ENCODE measurements around the gene CAPN12. TPM values are rescaled to one million over a fixed set of nuclear protein-coding genes. Genes with fewer than 3 reads are reported as not detected.

Gene CAPN12
- total and polyA plus RNA-seq, 9 donors: 0.22 to 8.0 (median 3.1) TPM

GRCh38 chr19:38682195-38682867 is 61.9 kb downstream of the CAPN12 start:
- intact Hi-C loops (cut with DNase I): no loop called here
- Histone ChIP-seq H3K27ac (no peak overlapping the region), H3K4me1 (ENCODE audit: insufficient read depth) (peaks cover 36% of the 10 kb centered on the region), H3K4me3 (no peak overlapping the region), H3K36me3 (no peaks in the 10 kb centered on the region), H3K9me3 (no peaks in the 10 kb centered on the region), H3K27me3 (no peaks in the 10 kb centered on the region)
- WGBS, 3 donors: 95 to 97% (median 97%) methylated on average over 11 of the region's 11 CpGs
- TF ChIP-seq EP300 (IDR thresholded peaks at IDR 0.05) (no peak), POLR2A (IDR thresholded peaks at IDR 0.05) (no peak)
- DNase-seq: no peak

Other genes starting within 250 kb of the CAPN12 start
- 1 to 10 TPM in 6 of 7 donors, under 1 TPM in 1; 0.95 to 6.1 (median 2.6) TPM for gene MAP4K1, start 126.5 kb downstream of the CAPN12 start, total RNA-seq
- gene MAP4K1, start 126.5 kb downstream of the CAPN12 start, polyA plus RNA-seq: 1 to 10 TPM; 1.0 to 2.6 TPM
- gene EIF3K, start 125.3 kb downstream of the CAPN12 start, total RNA-seq: 100 to 1,000 TPM; 247 to 527 (median 267) TPM
- 100 to 1,000 TPM; 215 to 391 TPM for gene EIF3K, start 125.3 kb downstream of the CAPN12 start, polyA plus RNA-seq
- gene ACTN4, start 96.8 kb downstream of the CAPN12 start, total RNA-seq: 100 to 1,000 TPM; 139 to 419 (median 299) TPM
- 100 to 1,000 TPM; 188 to 458 TPM for gene ACTN4, start 96.8 kb downstream of the CAPN12 start, polyA plus RNA-seq
- under 1 TPM in 2 of 7 donors, not detected in 5; 0.69 to 0.79 TPM for gene LGALS7, start 29.0 kb upstream of the CAPN12 start, total RNA-seq
- under 1 TPM in 1 of 2 donors, not detected in 1; 0.84 TPM for gene LGALS7, start 29.0 kb upstream of the CAPN12 start, polyA plus RNA-seq
- gene LGALS7B, start 44.7 kb upstream of the CAPN12 start, total RNA-seq: not detected
- gene LGALS7B, start 44.7 kb upstream of the CAPN12 start, polyA plus RNA-seq: not detected
- 1 to 10 TPM in 4 of 7 donors, under 1 TPM in 3; 0.57 to 7.4 (median 2.2) TPM for gene LGALS4, start 68.5 kb upstream of the CAPN12 start, total RNA-seq
- gene LGALS4, start 68.5 kb upstream of the CAPN12 start, polyA plus RNA-seq: 1 to 10 TPM in 1 of 2 donors, under 1 TPM in 1; 0.80 to 1.4 TPM
- 100 to 1,000 TPM in 5 of 7 donors, 10 to 100 TPM in 2; 67.6 to 146 (median 113) TPM for gene ECH1, start 87.3 kb upstream of the CAPN12 start, total RNA-seq
- gene ECH1, start 87.3 kb upstream of the CAPN12 start, polyA plus RNA-seq: 100 to 1,000 TPM; 202 to 243 TPM
- 100 to 1,000 TPM; 110 to 282 (median 230) TPM for gene HNRNPL, start 105.5 kb upstream of the CAPN12 start, total RNA-seq
- 100 to 1,000 TPM; 152 to 284 TPM for gene HNRNPL, start 105.5 kb upstream of the CAPN12 start, polyA plus RNA-seq
- gene RINL, start 133.8 kb upstream of the CAPN12 start, total RNA-seq: 1 to 10 TPM; 1.1 to 4.7 (median 2.6) TPM
- gene RINL, start 133.8 kb upstream of the CAPN12 start, polyA plus RNA-seq: 1 to 10 TPM; 2.3 to 3.4 TPM
- 10 to 100 TPM; 51.7 to 64.9 (median 55.7) TPM for gene SIRT2, start 155.1 kb upstream of the CAPN12 start, total RNA-seq
- 10 to 100 TPM; 46.1 to 60.0 TPM for gene SIRT2, start 155.1 kb upstream of the CAPN12 start, polyA plus RNA-seq
- 10 to 100 TPM in 6 of 7 donors, 1 to 10 TPM in 1; 8.5 to 19.3 (median 13.2) TPM for gene NFKBIB, start 155.5 kb upstream of the CAPN12 start, total RNA-seq
- gene NFKBIB, start 155.5 kb upstream of the CAPN12 start, polyA plus RNA-seq: 10 to 100 TPM in 1 of 2 donors, 1 to 10 TPM in 1; 3.2 to 21.6 TPM
- 1 to 10 TPM in 1 of 7 donors, under 1 TPM in 4, not detected in 2; 0.50 to 1.1 (median 0.51) TPM for gene CCER2, start 167.7 kb upstream of the CAPN12 start, total RNA-seq
- gene CCER2, start 167.7 kb upstream of the CAPN12 start, polyA plus RNA-seq: under 1 TPM in 1 of 2 donors, not detected in 1; 0.48 TPM
- gene SARS2, start 186.3 kb upstream of the CAPN12 start, total RNA-seq: 10 to 100 TPM in 6 of 7 donors, 1 to 10 TPM in 1; 9.8 to 20.6 (median 18.0) TPM
- gene SARS2, start 186.3 kb upstream of the CAPN12 start, polyA plus RNA-seq: 10 to 100 TPM in 1 of 2 donors, 1 to 10 TPM in 1; 5.0 to 20.5 TPM
- 10 to 100 TPM; 15.5 to 24.1 (median 19.7) TPM for gene MRPS12, start 186.5 kb upstream of the CAPN12 start, total RNA-seq
- 10 to 100 TPM in 1 of 2 donors, 1 to 10 TPM in 1; 5.5 to 24.0 TPM for gene MRPS12, start 186.5 kb upstream of the CAPN12 start, polyA plus RNA-seq
- gene FBXO17, start 231.3 kb upstream of the CAPN12 start, total RNA-seq: 10 to 100 TPM; 32.7 to 52.2 (median 41.9) TPM
- gene FBXO17, start 231.3 kb upstream of the CAPN12 start, polyA plus RNA-seq: 10 to 100 TPM; 26.7 to 35.5 TPM